Measurements from ENCODE around the gene BCL11A.

Gene BCL11A

GRCh38 chr2:60526623-60527022, 26.8 kb downstream of the BCL11A start:
- DNase-seq (ENCODE audit: low read depth), result no peak

- no peak for DNase-seq (ENCODE audit: low read depth)
These were observed 27.6 kb downstream of the BCL11A start for GRCh38 chr2:60525899-60526298.

GRCh38 chr2:60524874-60525273, 28.6 kb downstream of the BCL11A start:
- no peak for DNase-seq (ENCODE audit: low read depth)

GRCh38 chr2:60523963-60524362, 29.5 kb downstream of the BCL11A start:
- DNase-seq (ENCODE audit: low read depth), result no peak

GRCh38 chr2:60522462-60522861, 31.0 kb downstream of the BCL11A start:
- DNase-seq (ENCODE audit: low read depth), result no peak

- DNase-seq (ENCODE audit: low read depth), result no peak
These were observed 31.8 kb downstream of the BCL11A start for GRCh38 chr2:60521626-60522025.

- no peak for DNase-seq (ENCODE audit: low read depth)
These were observed 32.4 kb downstream of the BCL11A start for GRCh38 chr2:60520917-60521539.

- DNase-seq (ENCODE audit: low read depth), result no peak
These were observed 33.1 kb downstream of the BCL11A start for GRCh38 chr2:60520151-60520876.

GRCh38 chr2:60519231-60519863, 34.1 kb downstream of the BCL11A start:
- no peak for DNase-seq (ENCODE audit: low read depth)

GRCh38 chr2:60518567-60518966, 34.9 kb downstream of the BCL11A start:
- no peak for DNase-seq (ENCODE audit: low read depth)

- DNase-seq (ENCODE audit: low read depth), result no peak
These were observed 36.0 kb downstream of the BCL11A start for GRCh38 chr2:60517446-60517845.

- DNase-seq (ENCODE audit: low read depth), result no peak
These were observed 36.6 kb downstream of the BCL11A start for GRCh38 chr2:60516826-60517225.

GRCh38 chr2:60516383-60516811, 37.1 kb downstream of the BCL11A start:
- DNase-seq (ENCODE audit: low read depth), result no peak

GRCh38 chr2:60515721-60516226, 37.7 kb downstream of the BCL11A start:
- DNase-seq (ENCODE audit: low read depth), result no peak

GRCh38 chr2:60513996-60514395, 39.5 kb downstream of the BCL11A start:
- no peak for DNase-seq (ENCODE audit: low read depth)

- no peak for DNase-seq (ENCODE audit: low read depth)
These were observed 40.3 kb downstream of the BCL11A start for GRCh38 chr2:60513191-60513590.

- no peak for DNase-seq (ENCODE audit: low read depth)
These were observed 40.8 kb downstream of the BCL11A start for GRCh38 chr2:60512641-60513040.

GRCh38 chr2:60512062-60512622, 41.3 kb downstream of the BCL11A start:
- no peak for DNase-seq (ENCODE audit: low read depth)

- no peak for DNase-seq (ENCODE audit: low read depth)
These were observed 42.7 kb downstream of the BCL11A start for GRCh38 chr2:60510713-60511112.

GRCh38 chr2:60509066-60509465, 44.4 kb downstream of the BCL11A start:
- no peak for DNase-seq (ENCODE audit: low read depth)

- DNase-seq (ENCODE audit: low read depth), result no peak
These were observed 45.0 kb downstream of the BCL11A start for GRCh38 chr2:60508339-60508917.

GRCh38 chr2:60507211-60507965, 46.1 kb downstream of the BCL11A start:
- no peak for DNase-seq (ENCODE audit: low read depth)
